GM12878 (cell line): Measurements from ENCODE around the gene SNX2. TPM values are rescaled to one million over a fixed set of nuclear protein-coding genes. Genes with fewer than 3 reads are reported as not detected.

ENCODE experiments used
- ATAC-seq: fragments of 200-7000 bp; cut with Tn5 transposase; 3 replicates; pipeline ENCODE4 v1.9.1; 2020; ENCODE audit warnings: mild to moderate bottlenecking, moderate library complexity
- BruUV-seq: library from RNA; stranded (reverse); fragments of 400-500 nt; replicated peaks from 2 replicates; lab custom pipeline; 2021; lab: Mats Ljungman, UMichigan
- CTCF ChIA-PET: fragments of 300-600 bp; sonication (Branson Sonifier 250); formaldehyde crosslinking; extraction: SDS; loops from one replicate; lab custom pipeline; 2021; ENCODE audit warnings: inconsistent platforms; lab: Yijun Ruan, JAX
- POLR2A ChIA-PET: fragments of 350-600 bp; formaldehyde crosslinking; extraction: SDS; loops from one replicate; lab custom pipeline; 2021; ENCODE audit warnings: inconsistent platforms; lab: Charles Lee
- RAD21 ChIA-PET: fragments of 300-600 bp; sonication (Branson Sonifier 250); formaldehyde crosslinking; loops from one replicate; lab custom pipeline; 2023; ENCODE audit warnings: antibody characterized with exemption; ENCODE audit not compliant: unreplicated experiment; lab: Charles Lee
- SMC1A ChIA-PET: fragments of 300-600 bp; sonication (Branson Sonifier 250); formaldehyde crosslinking; loops from one replicate; lab custom pipeline; 2023; ENCODE audit not compliant: unreplicated experiment, uncharacterized antibody; lab: Charles Lee
- DNase-seq: peaks from one replicate; pipeline ENCODE4 v3.0.0-alpha.2; 2011; ENCODE audit warnings: low read depth, low spot score
- FAIRE-seq: peaks from 3 replicates; lab custom pipeline; 2011; peaks lifted over from hg19 to GRCh38; lab: Jason Lieb, UNC
- H2AFZ ChIP-seq: 2 replicates; pipeline ENCODE4 v1.6.0; 2011; ENCODE audit warnings: low read depth, low read length, control low read depth; ENCODE audit not compliant: control insufficient read depth
- H3K27ac ChIP-seq: 2 replicates; pipeline ENCODE4 v1.5.1; 2011; ENCODE audit warnings: control low read depth; ENCODE audit not compliant: control insufficient read depth, insufficient read depth
- H3K27me3 ChIP-seq, 2 experiments: replicated peaks in 1 of 2; 2 replicates each; pipeline versions ENCODE4 v1.6.0 to v1.6.1; 2011; ENCODE audit warnings: low read length in 1 of 2; ENCODE audit not compliant: control insufficient read depth in 2 of 2, insufficient read depth in 2 of 2
- H3K36me3 ChIP-seq, 2 experiments: 2 replicates each; pipeline ENCODE4 v1.5.1; 2011; ENCODE audit warnings: low read length in 1 of 2; ENCODE audit not compliant: control insufficient read depth in 2 of 2, insufficient read depth in 2 of 2
- H3K4me1 ChIP-seq: 2 replicates; pipeline ENCODE4 v1.6.1; 2011; ENCODE audit warnings: mild to moderate bottlenecking, low read length, moderate library complexity, mixed read lengths; ENCODE audit not compliant: control insufficient read depth, insufficient read depth
- H3K4me2 ChIP-seq: 2 replicates; pipeline ENCODE4 v1.6.0; 2011; ENCODE audit warnings: control low read depth; ENCODE audit not compliant: control insufficient read depth, insufficient read depth
- H3K4me3 ChIP-seq: fragments of 200-600 bp; sonication (generic); 2 replicates; pipeline ENCODE4 v1.5.1; 2016
- H3K79me2 ChIP-seq: 2 replicates; pipeline ENCODE4 v1.6.0; 2011; ENCODE audit warnings: low read length; ENCODE audit not compliant: control insufficient read depth, insufficient read depth
- H3K9ac ChIP-seq: 2 replicates; pipeline ENCODE4 v1.8.0; 2011; ENCODE audit warnings: low read length, control low read depth, mixed read lengths; ENCODE audit not compliant: control insufficient read depth, insufficient read depth
- H3K9me3 ChIP-seq: replicated peaks from 3 replicates; pipeline ENCODE4 v1.5.1; 2011; ENCODE audit warnings: mild to moderate bottlenecking, low read length; ENCODE audit not compliant: control insufficient read depth, insufficient read depth
- H4K20me1 ChIP-seq: 2 replicates; pipeline ENCODE4 v1.6.0; 2011; ENCODE audit not compliant: control insufficient read depth, insufficient read depth
- BCL11A ChIP-seq: IDR thresholded peaks from 2 replicates; pipeline ENCODE4 v1.6.1; 2011; ENCODE audit warnings: low read depth, low read length
- CREB1 ChIP-seq: IDR thresholded peaks from 2 replicates; pipeline ENCODE4 v1.6.1; 2012; ENCODE audit warnings: low read depth, mild to moderate bottlenecking, inconsistent platforms
- EZH2 ChIP-seq: IDR thresholded peaks from 2 replicates; pipeline ENCODE4 v1.6.1; 2012; ENCODE audit warnings: low read depth, mild to moderate bottlenecking, control low read depth, inconsistent platforms, low read length, borderline replicate concordance; ENCODE audit not compliant: control insufficient read depth
- HSF1 ChIP-seq: fragments of 150-350 bp; IDR thresholded peaks from 2 replicates; pipeline ENCODE4 v1.6.1; 2014; ENCODE audit warnings: mild to moderate bottlenecking, low read depth, low read length
- IKZF1 ChIP-seq: fragments of 450-650 bp; conservative IDR thresholded peaks from 2 replicates; pipeline ENCODE4 v1.6.1; 2017; ENCODE audit warnings: antibody characterized with exemption, mild to moderate bottlenecking
- IRF4 ChIP-seq: IDR thresholded peaks from 2 replicates; pipeline ENCODE4 v1.6.1; 2011; ENCODE audit warnings: low read depth, low read length
- MTA2 ChIP-seq: fragments of 450-650 bp; IDR thresholded peaks from 2 replicates; pipeline ENCODE4 v1.6.1; 2016; ENCODE audit warnings: low read depth, mild to moderate bottlenecking, moderate library complexity
- RBBP5 ChIP-seq: fragments of 200-600 bp; sonication (generic); conservative IDR thresholded peaks from 2 replicates; pipeline ENCODE4 v1.6.1; 2016
- SMARCA5 ChIP-seq: fragments of 450-650 bp; IDR thresholded peaks from 2 replicates; pipeline ENCODE4 v1.6.1; 2017; ENCODE audit warnings: mild to moderate bottlenecking
- SUPT20H ChIP-seq: IDR thresholded peaks from 2 replicates; pipeline ENCODE4 v1.6.1; 2011; ENCODE audit warnings: low read depth, mild to moderate bottlenecking, low read length, moderate library complexity, borderline replicate concordance; ENCODE audit not compliant: control insufficient read depth
- ZZZ3 ChIP-seq: IDR thresholded peaks from 2 replicates; pipeline ENCODE4 v1.6.1; 2011; ENCODE audit warnings: low read depth; ENCODE audit not compliant: control insufficient read depth, insufficient read length
- WGBS: methylation state at CpG from one replicate; pipeline ENCODE4 v1.1.6; 2016; ENCODE audit warnings: low lambda C conversion rate; ENCODE audit not compliant: insufficient replicate concordance, insufficient coverage; ENCODE audit errors: missing lambda C conversion rate; 5-methylcytosine and 5-hydroxymethylcytosine counted together
- in situ Hi-C: fragments of 300-500 bp; cut with MboI; formaldehyde crosslinking; loops from 9 replicates; pipeline ENCODE4 v1.14.3; 2018; ENCODE audit warnings: mixed read lengths
- intact Hi-C: fragments of 100-400 bp; cut with micrococcal nuclease; formaldehyde crosslinking; loops from one replicate; pipeline ENCODE4 v1.14.2; 2022; ENCODE audit not compliant: unreplicated experiment
- polyA plus RNA-seq, 11 experiments: library from polyadenylated mRNA; depleted of rRNA in 4 of 11; unstranded in 6 of 11; stranded (reverse) in 5 of 11; fragments of >200 nt; fragmentation: Nextera tagmentation in 4 of 11; fragmentation: Illumina TruSeq in 1 of 11; extraction: Ambion mirVana in 4 of 11; extraction: Trizol in 1 of 11; gene quantifications; 1 replicate in 1 of 11; 2 replicates in 10 of 11; pipeline versions ENCODE4 v1.2.1 to v1.2.3, GENCODE V29; 2011 to 2016; ENCODE audit warnings: inconsistent platforms in 2 of 11, missing spikeins in 2 of 11, low read depth in 1 of 11
- total RNA-seq, 4 experiments: library from RNA; depleted of rRNA in 3 of 4; stranded (reverse); fragments of >200 nt in 3 of 4; fragmentation: Illumina TruSeq in 1 of 4; extraction: Trizol in 1 of 4; gene quantifications; 2 replicates each; pipeline versions ENCODE4 v1.2.1 to v1.2.3, GENCODE V29; 2013 to 2021
- TF ChIP-seq, protein P1 (sequence below): fragments of 450-650 bp; IDR thresholded peaks from 2 replicates; pipeline ENCODE4 v1.6.1; 2017; ENCODE audit warnings: mild to moderate bottlenecking, moderate library complexity

The SNX2 gene
- total and polyA plus RNA-seq, 10 of the 15 experiments (the other 5 are each of a cell fraction or from before 2014, with no cell fraction given) = 46.3 to 84.3 (median 63.0) TPM

GRCh38 chr5:122864842-122865241 is 90.0 kb downstream of the SNX2 start:
- H3K4me1 ChIP-seq = no peaks in the 10 kb centered on the region
- H3K79me2 ChIP-seq = no peaks in the 10 kb centered on the region
- H3K9ac ChIP-seq = no peak overlapping the region
- FAIRE-seq (no peak), DNase-seq (no peak), ATAC-seq (no peak)
- RAD21 ChIA-PET = no interaction called here
- no peaks in the 10 kb centered on the region for H3K9me3 ChIP-seq
- POLR2A ChIA-PET = no interaction called here
- H3K27me3 ChIP-seq = no peaks in the 10 kb centered on the region; a peak in 1 of 4 replicates
- in situ Hi-C loops = no loop called here
- no peak overlapping the region for H3K4me3 ChIP-seq
- no peak overlapping the region for H2AFZ ChIP-seq
- intact Hi-C loops = no loop called here
- TF ChIP-seq SUPT20H (no peak), CREB1 (no peak), SMARCA5 (no peak)
- 68% methylated on average over 1 of the region's 1 CpG for WGBS
- SMC1A ChIA-PET = no interaction called here
- no peak overlapping the region for H3K27ac ChIP-seq
- no TSS peak for BruUV-seq
- H3K36me3 ChIP-seq = no peaks in the 10 kb centered on the region
- CTCF ChIA-PET = no interaction called here
- H4K20me1 ChIP-seq = no peaks in the 10 kb centered on the region
- H3K4me2 ChIP-seq = no peak overlapping the region

- ChIA-PET RAD21 (no interaction called here), POLR2A (no interaction called here)
- TF ChIP-seq IKZF1 (no peak), ZZZ3 (no peak), RBBP5 (no peak), IRF4 (no peak), MTA2 (no peak), HSF1 (no peak), CREB1 (no peak), BCL11A (no peak), EZH2 (no peak)
- TF ChIP-seq, protein P1, sequence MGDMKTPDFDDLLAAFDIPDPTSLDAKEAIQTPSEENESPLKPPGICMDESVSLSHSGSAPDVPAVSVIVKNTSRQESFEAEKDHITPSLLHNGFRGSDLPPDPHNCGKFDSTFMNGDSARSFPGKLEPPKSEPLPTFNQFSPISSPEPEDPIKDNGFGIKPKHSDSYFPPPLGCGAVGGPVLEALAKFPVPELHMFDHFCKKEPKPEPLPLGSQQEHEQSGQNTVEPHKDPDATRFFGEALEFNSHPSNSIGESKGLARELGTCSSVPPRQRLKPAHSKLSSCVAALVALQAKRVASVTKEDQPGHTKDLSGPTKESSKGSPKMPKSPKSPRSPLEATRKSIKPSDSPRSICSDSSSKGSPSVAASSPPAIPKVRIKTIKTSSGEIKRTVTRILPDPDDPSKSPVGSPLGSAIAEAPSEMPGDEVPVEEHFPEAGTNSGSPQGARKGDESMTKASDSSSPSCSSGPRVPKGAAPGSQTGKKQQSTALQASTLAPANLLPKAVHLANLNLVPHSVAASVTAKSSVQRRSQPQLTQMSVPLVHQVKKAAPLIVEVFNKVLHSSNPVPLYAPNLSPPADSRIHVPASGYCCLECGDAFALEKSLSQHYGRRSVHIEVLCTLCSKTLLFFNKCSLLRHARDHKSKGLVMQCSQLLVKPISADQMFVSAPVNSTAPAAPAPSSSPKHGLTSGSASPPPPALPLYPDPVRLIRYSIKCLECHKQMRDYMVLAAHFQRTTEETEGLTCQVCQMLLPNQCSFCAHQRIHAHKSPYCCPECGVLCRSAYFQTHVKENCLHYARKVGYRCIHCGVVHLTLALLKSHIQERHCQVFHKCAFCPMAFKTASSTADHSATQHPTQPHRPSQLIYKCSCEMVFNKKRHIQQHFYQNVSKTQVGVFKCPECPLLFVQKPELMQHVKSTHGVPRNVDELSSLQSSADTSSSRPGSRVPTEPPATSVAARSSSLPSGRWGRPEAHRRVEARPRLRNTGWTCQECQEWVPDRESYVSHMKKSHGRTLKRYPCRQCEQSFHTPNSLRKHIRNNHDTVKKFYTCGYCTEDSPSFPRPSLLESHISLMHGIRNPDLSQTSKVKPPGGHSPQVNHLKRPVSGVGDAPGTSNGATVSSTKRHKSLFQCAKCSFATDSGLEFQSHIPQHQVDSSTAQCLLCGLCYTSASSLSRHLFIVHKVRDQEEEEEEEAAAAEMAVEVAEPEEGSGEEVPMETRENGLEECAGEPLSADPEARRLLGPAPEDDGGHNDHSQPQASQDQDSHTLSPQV = no peak
Measured at GRCh38 chr5:122870219-122870856, 95.5 kb downstream of the SNX2 start.

More at GRCh38 chr5:122870219-122870856, 95.5 kb downstream of the SNX2 start:
- Histone ChIP-seq H3K79me2 (no peaks in the 10 kb centered on the region), H3K9me3 (no peaks in the 10 kb centered on the region), H3K27me3 (no peaks in the 10 kb centered on the region; a peak in 1 of 4 replicates), H3K4me2 (no peak overlapping the region), H3K9ac (no peak overlapping the region), H3K4me3 (no peak overlapping the region), H2AFZ (no peak overlapping the region), H4K20me1 (no peaks in the 10 kb centered on the region), H3K36me3 (no peaks in the 10 kb centered on the region), H3K4me1 (no peaks in the 10 kb centered on the region), H3K27ac (no peak overlapping the region)
- intact Hi-C loops (no loop called here), in situ Hi-C loops (no loop called here)
- DNase-seq (no peak), ATAC-seq (no peak), FAIRE-seq (no peak)
- no TSS peak for BruUV-seq
- ChIA-PET SMC1A (no interaction called here), CTCF (interaction anchor here (0.9 kb wide), 1 partner anchor 10 kb away, joined by 3 read pairs; no protein-coding TSS in a partner anchor)
- WGBS = 37% methylated on average over 7 of the region's 7 CpGs
